OCI-LY1 (cell line): ENCODE results near the gene KLB.

Source experiments
- H2AFZ ChIP-seq: fragments of 200-600 bp; sonication (generic), shearing (Covaris generic); 2 replicates; pipeline ENCODE4 v1.6.0; 2014; ENCODE audit warnings: antibody characterized with exemption, mild to moderate bottlenecking, low read length
- H3F3A ChIP-seq: fragments of 200-600 bp; sonication (generic), shearing (Covaris generic); 2 replicates; pipeline ENCODE4 v1.6.0; 2014; ENCODE audit warnings: mild to moderate bottlenecking, antibody characterized with exemption, low read length, moderate library complexity; ENCODE audit not compliant: insufficient read depth
- H3K27ac ChIP-seq: fragments of 200-600 bp; sonication (generic); 2 replicates; pipeline ENCODE4 v1.5.1; 2014; ENCODE audit warnings: low read length, mixed run types, mild to moderate bottlenecking, low read depth; ENCODE audit not compliant: poor library complexity, severe bottlenecking
- H3K27me3 ChIP-seq: fragments of 200-600 bp; sonication (generic); 2 replicates; pipeline ENCODE4 v1.6.0; 2014; ENCODE audit warnings: antibody characterized with exemption, mild to moderate bottlenecking, low read length, moderate library complexity; ENCODE audit not compliant: insufficient read depth
- H3K36me3 ChIP-seq: fragments of 200-600 bp; sonication (generic); 2 replicates; pipeline ENCODE4 v1.6.1; 2014; ENCODE audit warnings: mild to moderate bottlenecking, antibody characterized with exemption, low read length, moderate library complexity, mixed read lengths; ENCODE audit not compliant: insufficient read depth
- H3K4me1 ChIP-seq: fragments of 200-600 bp; sonication (generic); 2 replicates; pipeline ENCODE4 v1.5.1; 2014; ENCODE audit warnings: mild to moderate bottlenecking, low read length, moderate library complexity; ENCODE audit not compliant: insufficient read depth, severe bottlenecking
- H3K4me2 ChIP-seq: fragments of 200-600 bp; sonication (generic), shearing (Covaris generic); 2 replicates; pipeline ENCODE4 v1.6.1; 2014; ENCODE audit warnings: low read length
- H3K4me3 ChIP-seq: fragments of 200-600 bp; sonication (generic); 2 replicates; pipeline ENCODE4 v1.5.1; 2014; ENCODE audit warnings: low read length, low read depth, mild to moderate bottlenecking, mixed read lengths; ENCODE audit not compliant: poor library complexity, severe bottlenecking
- H3K79me2 ChIP-seq: fragments of 200-600 bp; shearing (Covaris generic); 2 replicates; pipeline ENCODE4 v1.6.1; 2016; ENCODE audit warnings: mixed run types, low read length, mixed read lengths; ENCODE audit not compliant: insufficient read depth
- H3K9ac ChIP-seq: fragments of 200-600 bp; sonication (generic), shearing (Covaris generic); 2 replicates; pipeline ENCODE4 v1.6.1; 2014; ENCODE audit warnings: mild to moderate bottlenecking, low read length, mixed read lengths
- H3K9me2 ChIP-seq: fragments of 200-600 bp; sonication (generic), shearing (Covaris generic); 2 replicates; pipeline ENCODE4 v1.6.1; 2014; ENCODE audit warnings: low read depth, mild to moderate bottlenecking, low read length, mixed read lengths
- H3K9me3 ChIP-seq: fragments of 200-600 bp; shearing (Covaris generic); 2 replicates; pipeline ENCODE4 v1.6.1; 2014; ENCODE audit warnings: low read length, mixed read lengths
- H4K20me1 ChIP-seq: fragments of 200-600 bp; sonication (generic), shearing (Covaris generic); 2 replicates; pipeline ENCODE4 v1.6.0; 2016; ENCODE audit warnings: mild to moderate bottlenecking, low read length; ENCODE audit not compliant: insufficient read depth
- CTCF ChIP-seq: fragments of 200-600 bp; sonication (generic), shearing (Covaris generic); IDR thresholded peaks from 2 replicates; pipeline ENCODE4 v1.5.1; 2017; ENCODE audit warnings: mild to moderate bottlenecking, antibody characterized with exemption, low read length, moderate library complexity, mixed read lengths
- EZH2 ChIP-seq: fragments of 200-600 bp; sonication (generic), shearing (Covaris generic); IDR thresholded peaks from 2 replicates; pipeline ENCODE4 v1.8.0; 2017; ENCODE audit warnings: borderline replicate concordance, mixed run types, mild to moderate bottlenecking, antibody characterized with exemption, low read length, moderate library complexity, mixed read lengths

The KLB gene

GRCh38 chr4:39484582-39485272 is 78.0 kb downstream of the KLB start:
- Histone ChIP-seq H3K9me3 (no peaks in the 10 kb centered on the region), H3K36me3 (no peaks in the 10 kb centered on the region), H3K4me2 (no peak overlapping the region), H3K27me3 (no peaks in the 10 kb centered on the region), H3K9ac (no peak overlapping the region), H3K27ac (no peak overlapping the region), H3K4me1 (no peaks in the 10 kb centered on the region), H4K20me1 (no peaks in the 10 kb centered on the region), H3K4me3 (no peak overlapping the region), H2AFZ (no peak overlapping the region), H3K9me2 (no peaks in the 10 kb centered on the region), H3F3A (no peaks in the 10 kb centered on the region), H3K79me2 (no peaks in the 10 kb centered on the region)
- no peak for TF ChIP-seq CTCF
- TF ChIP-seq EZH2 = no peak

- no peaks in the 10 kb centered on the region for H3K4me1 ChIP-seq
- H3K4me2 ChIP-seq = no peak overlapping the region
- TF ChIP-seq CTCF (no peak), EZH2 (no peak)
- no peak overlapping the region for H3K9ac ChIP-seq
- no peaks in the 10 kb centered on the region for H3K36me3 ChIP-seq
- H3K9me3 ChIP-seq = no peaks in the 10 kb centered on the region
- no peaks in the 10 kb centered on the region for H3K27me3 ChIP-seq
- no peak overlapping the region for H3K27ac ChIP-seq
- H3K79me2 ChIP-seq = no peaks in the 10 kb centered on the region
- H3K9me2 ChIP-seq = no peaks in the 10 kb centered on the region
- H3F3A ChIP-seq = no peaks in the 10 kb centered on the region
- H2AFZ ChIP-seq = no peak overlapping the region
- H3K4me3 ChIP-seq = no peak overlapping the region
- no peaks in the 10 kb centered on the region for H4K20me1 ChIP-seq
Observed at GRCh38 chr4:39486221-39486804, 79.6 kb downstream of the KLB start.

GRCh38 chr4:39490322-39490721 is 83.6 kb downstream of the KLB start:
- no peak overlapping the region for H3K4me2 ChIP-seq
- no peak overlapping the region for H3K9ac ChIP-seq
- no peaks in the 10 kb centered on the region for H3K36me3 ChIP-seq
- no peak overlapping the region for H3K4me3 ChIP-seq
- H3K9me3 ChIP-seq = no peaks in the 10 kb centered on the region
- H3K9me2 ChIP-seq = no peaks in the 10 kb centered on the region
- no peak for TF ChIP-seq EZH2
- no peaks in the 10 kb centered on the region for H4K20me1 ChIP-seq
- no peaks in the 10 kb centered on the region for H3K79me2 ChIP-seq
- H3K27ac ChIP-seq = no peak overlapping the region
- H2AFZ ChIP-seq = no peak overlapping the region
- no peaks in the 10 kb centered on the region for H3F3A ChIP-seq
- no peaks in the 10 kb centered on the region for H3K27me3 ChIP-seq
- H3K4me1 ChIP-seq = no peaks in the 10 kb centered on the region

- no peaks in the 10 kb centered on the region for H3K4me1 ChIP-seq
- no peak overlapping the region for H3K4me3 ChIP-seq
- H3K4me2 ChIP-seq = no peak overlapping the region
- no peaks in the 10 kb centered on the region for H3K9me2 ChIP-seq
- H3F3A ChIP-seq = no peaks in the 10 kb centered on the region
- H3K9ac ChIP-seq = no peak overlapping the region
- no peak for TF ChIP-seq EZH2
- TF ChIP-seq CTCF = no peak
- H2AFZ ChIP-seq = no peak overlapping the region
- H3K79me2 ChIP-seq = no peaks in the 10 kb centered on the region
- no peaks in the 10 kb centered on the region for H4K20me1 ChIP-seq
- H3K27ac ChIP-seq = no peak overlapping the region
- peaks cover 10% of the 10 kb centered on the region for H3K36me3 ChIP-seq
- H3K27me3 ChIP-seq = no peaks in the 10 kb centered on the region
- no peaks in the 10 kb centered on the region for H3K9me3 ChIP-seq
Observed at GRCh38 chr4:39494354-39494753, 87.6 kb downstream of the KLB start.
